Liver (tissue), 9 donors: ENCODE results near the gene CNP. TPM values are rescaled to one million over a fixed set of nuclear protein-coding genes. Genes with fewer than 3 reads are reported as not detected.

ENCODE experiments used
- DNase-seq: peaks from one replicate; pipeline ENCODE4 v3.0.0-alpha.2; 2017; ENCODE audit warnings: low spot score
- H3K27ac ChIP-seq, 2 donors: one replicate each; pipeline ENCODE4 v1.7.0; 2013; ENCODE audit warnings: inconsistent platforms in 2 of 2, low read length in 2 of 2, control low read depth in 1 of 2, low read depth in 1 of 2, mild to moderate bottlenecking in 1 of 2
- H3K27me3 ChIP-seq, 4 donors: one replicate each; pipeline versions ENCODE4 v1.6.1 to v1.7.0; 2013; ENCODE audit warnings: low read length in 3 of 4, inconsistent platforms in 1 of 4, mild to moderate bottlenecking in 1 of 4, moderate library complexity in 1 of 4; ENCODE audit not compliant: control insufficient read depth in 4 of 4, insufficient read depth in 4 of 4
- H3K36me3 ChIP-seq, 4 donors: one replicate each; pipeline versions ENCODE4 v1.6.1 to v1.7.0; 2013; ENCODE audit warnings: low read length in 3 of 4, mild to moderate bottlenecking in 3 of 4, low read depth in 1 of 4, moderate library complexity in 1 of 4; ENCODE audit not compliant: control insufficient read depth in 4 of 4, insufficient read depth in 3 of 4
- H3K4me1 ChIP-seq, 4 donors: one replicate each; pipeline versions ENCODE4 v1.6.1 to v1.7.0; 2013; ENCODE audit warnings: low read length in 3 of 4, mild to moderate bottlenecking in 3 of 4, moderate library complexity in 1 of 4; ENCODE audit not compliant: control insufficient read depth in 4 of 4, insufficient read depth in 4 of 4
- H3K4me3 ChIP-seq, 3 donors: one replicate each; pipeline versions ENCODE4 v1.6.1 to v1.7.0; 2013; ENCODE audit warnings: low read length in 3 of 3, control low read depth in 1 of 3, low read depth in 1 of 3, mild to moderate bottlenecking in 1 of 3
- H3K9ac ChIP-seq, 2 donors: one replicate each; pipeline ENCODE4 v1.7.0; 2013; ENCODE audit warnings: low read length in 2 of 2, mild to moderate bottlenecking in 2 of 2, moderate library complexity in 2 of 2, control low read depth in 1 of 2, low read depth in 1 of 2
- H3K9me3 ChIP-seq, 4 donors: one replicate each; pipeline versions ENCODE4 v1.6.1 to v1.7.0; 2013; ENCODE audit warnings: low read length in 3 of 4; ENCODE audit not compliant: control insufficient read depth in 4 of 4
- CTCF ChIP-seq: fragments of 150-350 bp; IDR thresholded peaks from 2 replicates; pipeline ENCODE4 v1.5.1; 2017; ENCODE audit warnings: improper control_type of control experiment, low read depth, low read length; ENCODE audit not compliant: missing input control
- EGR1 ChIP-seq, 2 donors: IDR thresholded peaks; 2 replicates each; pipeline ENCODE4 v1.6.1; 2016 to 2018; ENCODE audit warnings: antibody characterized with exemption in 2 of 2, low read depth in 2 of 2
- FOXA1 ChIP-seq: IDR thresholded peaks from 2 replicates; pipeline ENCODE4 v1.6.1; 2016; ENCODE audit warnings: antibody characterized with exemption
- FOXA2 ChIP-seq: IDR thresholded peaks from 2 replicates; pipeline ENCODE4 v1.6.1; 2016; ENCODE audit warnings: antibody characterized with exemption
- GABPA ChIP-seq, 2 donors: IDR thresholded peaks in 1 of 2; conservative IDR thresholded peaks in 1 of 2; 2 replicates each; pipeline ENCODE4 v1.6.1; 2016; ENCODE audit warnings: antibody characterized with exemption in 2 of 2, mild to moderate bottlenecking in 1 of 2, moderate library complexity in 1 of 2
- HNF4A ChIP-seq, 2 donors: conservative IDR thresholded peaks; 2 replicates each; pipeline ENCODE4 v1.6.1; 2016; ENCODE audit warnings: antibody characterized with exemption in 2 of 2, mild to moderate bottlenecking in 2 of 2
- HNF4G ChIP-seq: IDR thresholded peaks from 2 replicates; pipeline ENCODE4 v1.6.1; 2016; ENCODE audit warnings: antibody characterized with exemption
- JUND ChIP-seq, 2 donors: IDR thresholded peaks; 2 replicates each; pipeline ENCODE4 v1.6.1; 2016; ENCODE audit warnings: antibody characterized with exemption in 2 of 2
- MAX ChIP-seq: IDR thresholded peaks from 2 replicates; pipeline ENCODE4 v1.6.1; 2016; ENCODE audit warnings: antibody characterized with exemption
- NR2F2 ChIP-seq: IDR thresholded peaks from 2 replicates; pipeline ENCODE4 v1.6.1; 2016; ENCODE audit warnings: antibody characterized with exemption
- RAD21 ChIP-seq, 2 donors: IDR thresholded peaks; 2 replicates each; pipeline ENCODE4 v1.6.1; 2016; ENCODE audit warnings: antibody characterized with exemption in 2 of 2, mild to moderate bottlenecking in 2 of 2
- REST ChIP-seq: IDR thresholded peaks from 2 replicates; pipeline ENCODE4 v1.6.1; 2016; ENCODE audit warnings: antibody characterized with exemption, mild to moderate bottlenecking
- RXRA ChIP-seq, 2 donors: IDR thresholded peaks; 2 replicates each; pipeline ENCODE4 v1.6.1; 2017 to 2018; ENCODE audit warnings: antibody characterized with exemption in 2 of 2, mild to moderate bottlenecking in 1 of 2
- SP1 ChIP-seq: IDR thresholded peaks from 2 replicates; pipeline ENCODE4 v1.6.1; 2018; ENCODE audit warnings: antibody characterized with exemption, mild to moderate bottlenecking
- YY1 ChIP-seq: IDR thresholded peaks from 2 replicates; pipeline ENCODE4 v1.6.1; 2016; ENCODE audit warnings: antibody characterized with exemption, mild to moderate bottlenecking
- WGBS: extraction: QIAGEN DNeasy Blood & Tissue Kit; methylation state at CpG from one replicate; pipeline ENCODE4 v1.1.7; 2013; 5-methylcytosine and 5-hydroxymethylcytosine counted together
- polyA plus RNA-seq, 2 donors: library from polyadenylated mRNA; stranded (reverse) in 1 of 2; unstranded in 1 of 2; fragments of 200-250 nt in 1 of 2; fragments of >200 nt in 1 of 2; fragmentation: Nextera tagmentation in 1 of 2; extraction: Ambion mirVana in 1 of 2; gene quantifications; one replicate each; pipeline versions ENCODE4 v1.2.1 to v1.2.3, GENCODE V29; 2013 to 2015
- total RNA-seq, 2 donors: library from RNA; depleted of rRNA; stranded (reverse); fragments of >200 nt; gene quantifications; one replicate each; pipeline ENCODE4 v1.2.3, GENCODE V29; 2014
- TF ChIP-seq, protein P1 (sequence below): IDR thresholded peaks from 2 replicates; pipeline ENCODE4 v1.6.1; 2016; ENCODE audit warnings: antibody characterized with exemption
- donor health status: healthy.
- donor health status: healthy.
- donor health status: healthy.
- donor health status: healthy.
- donor health status: healthy.

Gene CNP
- total and polyA plus RNA-seq, 4 donors, result 25.3 to 38.3 (median 30.2) TPM

- TF ChIP-seq JUND (IDR thresholded peaks at IDR 0.05), result peak in 1 of 2 donors; percentile 28
- TF ChIP-seq FOXA1, result peak; percentile 69
- peak; percentile 96 to 98 for TF ChIP-seq RXRA (IDR thresholded peaks at IDR 0.05)
- no peak for TF ChIP-seq MAX
- no peak for TF ChIP-seq EGR1 (IDR thresholded peaks at IDR 0.05; ENCODE audit: low read depth in 2 of 2)
- no peak for TF ChIP-seq CTCF
- peak; percentile 26 for TF ChIP-seq REST
- TF ChIP-seq RAD21 (IDR thresholded peaks at IDR 0.05), result peak; percentile 32 to 40
- TF ChIP-seq SP1, result peak; percentile 73
- TF ChIP-seq NR2F2, result no peak
- TF ChIP-seq GABPA (IDR thresholded peaks at IDR 0.05 in 1 of 2, conservative IDR thresholded peaks at IDR 0.05 in 1 of 2), result peak in 1 of 2 donors; percentile 53
- no peak for TF ChIP-seq YY1
- TF ChIP-seq HNF4A (conservative IDR thresholded peaks at IDR 0.05), result peak; percentile 69 to 82
- peak; percentile 10 for TF ChIP-seq FOXA2
- Histone ChIP-seq H3K4me3 (no peak overlapping the region), H3K4me1 (peaks cover 2 to 26% (median 17%) of the 10 kb centered on the region in 4 donors), H3K36me3 (no peaks in the 10 kb centered on the region), H3K9ac (peak overlapping the region in 1 of 2 donors; percentile 11), H3K27ac (peak overlapping the region; percentile 79 to 89), H3K9me3 (no peaks in the 10 kb centered on the region), H3K27me3 (no peaks in the 10 kb centered on the region)
- WGBS, result 74% methylated on average over 19 of the region's 19 CpGs
- peak; percentile 76 for DNase-seq
Measured at GRCh38 chr17:41937970-41938954, 28.3 kb upstream of the CNP start.

- Histone ChIP-seq H3K36me3 (no peaks in the 10 kb centered on the region), H3K9ac (no peak overlapping the region), H3K4me3 (no peak overlapping the region), H3K9me3 (no peaks in the 10 kb centered on the region), H3K4me1 (peaks cover 2 to 26% (median 17%) of the 10 kb centered on the region in 4 donors), H3K27ac (no peak overlapping the region), H3K27me3 (no peaks in the 10 kb centered on the region)
- no peak for DNase-seq
- TF ChIP-seq, protein P1, sequence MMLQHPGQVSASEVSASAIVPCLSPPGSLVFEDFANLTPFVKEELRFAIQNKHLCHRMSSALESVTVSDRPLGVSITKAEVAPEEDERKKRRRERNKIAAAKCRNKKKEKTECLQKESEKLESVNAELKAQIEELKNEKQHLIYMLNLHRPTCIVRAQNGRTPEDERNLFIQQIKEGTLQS, result no peak
- TF ChIP-seq HNF4G (no peak), GABPA (IDR thresholded peaks at IDR 0.05 in 1 of 2, conservative IDR thresholded peaks at IDR 0.05 in 1 of 2) (no peak), JUND (IDR thresholded peaks at IDR 0.05) (no peak), MAX (no peak), YY1 (no peak), RAD21 (IDR thresholded peaks at IDR 0.05) (no peak), NR2F2 (no peak), EGR1 (IDR thresholded peaks at IDR 0.05; ENCODE audit: low read depth in 2 of 2) (no peak), REST (no peak)
- WGBS, result 95% methylated on average over 4 of the region's 4 CpGs
Measured at GRCh38 chr17:41939044-41939692, 27.4 kb upstream of the CNP start.
